ENCODE results near the gene TMEM125.
A peak's percentile ranks its signal among the peaks of the same experiment; 100 is the strongest.

TMEM125 gene

DNA sequence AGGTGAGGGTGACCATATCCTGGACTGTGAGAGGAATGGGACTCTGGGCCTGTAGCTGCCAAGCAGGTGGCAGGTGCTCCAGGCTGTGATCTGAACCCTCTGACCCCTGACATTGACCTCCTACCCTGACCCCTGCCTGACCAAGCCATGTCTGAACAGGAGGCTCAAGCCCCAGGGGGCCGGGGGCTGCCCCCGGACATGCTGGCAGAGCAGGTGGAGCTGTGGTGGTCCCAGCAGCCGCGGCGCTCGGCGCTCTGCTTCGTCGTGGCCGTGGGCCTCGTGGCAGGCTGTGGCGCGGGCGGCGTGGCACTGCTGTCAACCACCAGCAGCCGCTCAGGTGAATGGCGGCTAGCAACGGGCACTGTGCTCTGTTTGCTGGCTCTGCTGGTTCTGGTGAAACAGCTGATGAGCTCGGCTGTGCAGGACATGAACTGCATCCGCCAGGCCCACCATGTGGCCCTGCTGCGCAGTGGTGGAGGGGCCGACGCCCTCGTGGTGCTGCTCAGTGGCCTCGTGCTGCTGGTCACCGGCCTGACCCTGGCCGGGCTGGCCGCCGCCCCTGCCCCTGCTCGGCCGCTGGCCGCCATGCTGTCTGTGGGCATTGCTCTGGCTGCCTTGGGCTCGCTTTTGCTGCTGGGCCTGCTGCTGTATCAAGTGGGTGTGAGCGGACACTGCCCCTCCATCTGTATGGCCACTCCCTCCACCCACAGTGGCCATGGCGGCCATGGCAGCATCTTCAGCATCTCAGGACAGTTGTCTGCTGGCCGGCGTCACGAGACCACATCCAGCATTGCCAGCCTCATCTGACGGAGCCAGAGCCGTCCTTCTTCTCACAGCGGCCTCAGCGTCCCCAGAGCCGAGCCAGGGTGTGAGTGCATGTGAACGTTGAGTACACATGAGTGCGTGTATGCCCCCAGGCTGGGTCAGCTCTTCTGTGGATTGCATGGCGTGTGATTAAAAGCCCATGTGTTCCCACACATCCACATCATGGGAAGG, 3.1 kb downstream of the TMEM125 start:
- DNase-seq (ENCODE audit: insufficient read length, low spot score), result no peak
- FAIRE-seq, result no peak

DNA sequence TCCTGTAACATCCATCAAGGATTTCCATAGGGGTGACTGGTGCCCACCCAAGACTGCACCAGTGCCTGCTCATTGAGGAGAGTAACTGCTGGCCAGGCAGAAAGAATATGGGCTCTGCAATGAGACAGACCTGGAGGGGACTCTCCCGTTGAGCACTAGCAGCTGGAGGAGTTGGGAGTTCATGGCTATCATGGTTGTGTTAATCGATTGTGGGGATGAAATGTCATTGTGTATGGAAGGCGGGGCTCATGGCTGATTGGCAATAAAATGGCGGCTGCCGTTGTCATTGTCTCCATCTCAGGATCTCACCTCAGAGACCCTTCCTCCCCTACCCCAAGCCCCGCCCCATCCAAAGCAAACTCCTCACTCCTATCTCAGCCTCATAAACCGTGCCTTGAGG, 3.9 kb downstream of the TMEM125 start:
- DNase-seq (ENCODE audit: insufficient read length, low spot score), result no peak
- FAIRE-seq, result no peak

DNA sequence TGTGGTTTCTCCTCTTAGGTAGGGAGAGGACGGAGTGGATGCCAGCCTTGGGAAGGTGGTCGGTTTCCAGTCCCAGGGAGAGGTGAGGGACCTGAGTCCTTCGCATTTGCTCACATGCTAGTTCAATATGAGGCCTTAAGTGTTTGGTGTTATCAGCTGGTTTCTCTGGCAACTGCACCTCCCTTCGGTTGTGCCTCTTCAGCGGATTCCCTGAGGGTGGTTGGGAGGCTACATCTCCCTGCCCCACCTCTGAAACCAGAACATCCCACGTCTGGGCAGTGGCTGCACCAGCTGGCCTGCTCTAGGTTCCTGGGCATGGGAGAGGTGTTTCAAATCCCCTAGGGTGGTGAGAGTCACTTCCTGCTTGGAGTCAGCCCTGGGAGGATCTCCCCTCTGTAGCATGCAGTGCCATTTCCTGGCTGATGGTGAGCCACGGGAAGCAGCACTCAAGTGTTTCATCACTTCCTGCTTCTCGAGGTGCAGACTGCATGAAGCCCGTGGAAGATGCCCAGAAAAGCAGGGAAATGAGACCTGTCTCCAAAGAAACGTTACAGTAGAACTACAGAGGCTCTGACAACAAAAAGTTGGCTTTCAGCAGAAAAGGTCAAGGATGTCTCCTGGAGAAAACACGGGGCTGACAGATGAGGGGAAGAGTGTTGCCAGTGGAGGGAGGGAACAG, 4.5 kb downstream of the TMEM125 start:
- FAIRE-seq (peak; percentile 53), DNase-seq (ENCODE audit: insufficient read length, low spot score) (peak; percentile 65)

- FAIRE-seq (no peak), DNase-seq (ENCODE audit: insufficient read length, low spot score) (no peak)
These were observed 5.0 kb downstream of the TMEM125 start for GRCh38 chr1:43274804-43275180.

DNA sequence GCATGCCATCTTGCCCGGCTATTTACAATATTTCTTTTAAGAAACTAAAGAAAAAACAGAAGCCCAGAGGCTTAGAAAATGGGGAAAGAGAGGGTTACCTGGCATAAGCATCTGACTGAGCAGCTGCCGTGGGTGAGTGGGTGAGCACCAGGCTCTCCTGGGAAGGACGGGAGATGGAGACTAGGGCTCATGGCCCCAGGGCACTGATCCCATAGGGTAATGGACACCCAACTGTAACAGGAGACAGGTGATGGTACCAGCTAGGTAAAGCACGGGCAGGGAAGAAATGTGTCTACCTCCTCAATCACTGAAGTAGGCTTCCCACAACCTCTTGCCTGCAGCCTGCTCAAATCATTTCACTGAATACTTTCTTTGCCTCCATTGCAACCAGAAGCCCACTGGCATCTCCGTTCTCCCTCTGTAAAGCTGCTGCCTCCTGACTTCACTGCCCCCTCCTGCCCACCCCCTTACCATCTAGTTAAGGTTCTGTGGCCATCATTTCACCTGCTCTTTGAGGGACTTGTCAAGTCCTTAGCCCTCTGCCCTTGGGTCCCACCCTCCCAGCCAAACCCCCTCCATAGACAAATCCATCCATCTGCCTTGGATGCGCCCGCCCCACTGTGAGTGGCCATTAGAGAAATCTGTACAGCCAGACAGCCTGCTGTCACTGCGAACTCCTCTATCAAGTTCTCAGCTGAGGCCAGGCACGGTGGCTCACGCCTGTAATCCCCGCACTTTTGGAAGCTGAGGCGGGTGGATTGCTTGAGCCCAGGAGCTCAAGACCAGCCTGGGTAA, 6.2 kb downstream of the TMEM125 start:
- no peak for DNase-seq (ENCODE audit: insufficient read length, low spot score)
- FAIRE-seq, result no peak

GRCh38 chr1:43276673-43277072, 6.9 kb downstream of the TMEM125 start:
- no peak for DNase-seq (ENCODE audit: insufficient read length, low spot score)
- FAIRE-seq, result no peak

- FAIRE-seq (no peak), DNase-seq (ENCODE audit: insufficient read length, low spot score) (no peak)
These were observed 7.5 kb downstream of the TMEM125 start for GRCh38 chr1:43277116-43277876.

GRCh38 chr1:43279161-43279560, 9.4 kb downstream of the TMEM125 start:
- FAIRE-seq, result no peak

DNA sequence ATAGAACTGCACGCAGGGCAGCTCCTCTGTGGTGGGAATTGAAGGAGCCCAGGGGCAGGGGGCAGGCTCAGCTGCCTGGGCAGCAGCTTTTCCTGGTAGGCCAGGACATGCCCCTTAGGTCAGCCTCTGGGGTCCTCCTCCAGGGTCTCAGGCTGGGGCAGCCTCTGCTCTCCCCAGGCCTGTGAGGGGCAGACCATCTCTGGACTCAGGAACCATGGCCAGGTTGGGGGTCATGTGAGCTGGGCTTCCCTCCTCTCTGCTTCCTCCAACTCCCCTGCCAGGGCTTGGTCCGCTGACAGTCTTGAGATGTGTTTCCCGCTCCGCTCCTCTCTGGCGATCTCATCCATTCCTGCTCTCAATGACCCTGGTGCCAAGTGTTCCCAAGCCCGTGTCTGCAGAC, 9.9 kb downstream of the TMEM125 start:
- FAIRE-seq, result no peak
- DNase-seq (ENCODE audit: insufficient read length, low spot score), result no peak

More at GRCh38 chr1:43279161-43279560, 9.4 kb downstream of the TMEM125 start:
- no peak for DNase-seq (ENCODE audit: insufficient read length, low spot score)

GRCh38 chr1:43280692-43281091, 10.9 kb downstream of the TMEM125 start:
- no peak for FAIRE-seq
- DNase-seq (ENCODE audit: insufficient read length, low spot score), result no peak

GRCh38 chr1:43282220-43283195, 12.7 kb downstream of the TMEM125 start:
- FAIRE-seq (no peak), DNase-seq (ENCODE audit: insufficient read length, low spot score) (no peak)

DNA sequence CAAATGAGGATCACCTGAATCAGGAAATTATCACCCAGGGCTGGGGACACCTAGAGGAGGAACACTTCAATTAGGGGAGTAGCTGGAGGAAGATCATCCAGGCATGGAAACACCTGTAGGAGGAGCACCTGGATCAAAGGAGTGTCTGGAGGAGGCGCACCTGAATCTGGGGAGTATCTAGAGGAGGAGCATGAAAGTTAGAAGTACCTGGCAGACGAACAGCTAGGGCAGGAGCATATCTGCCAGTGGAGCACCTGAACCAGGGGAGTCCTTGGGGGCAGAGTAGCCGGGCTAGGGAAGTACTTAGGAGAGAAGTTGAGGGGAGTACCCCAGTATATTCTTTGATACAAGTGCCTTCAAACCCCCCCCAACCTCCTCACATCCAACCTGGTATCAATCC, 14.3 kb downstream of the TMEM125 start:
- no peak for DNase-seq (ENCODE audit: insufficient read length, low spot score)
- FAIRE-seq, result no peak

DNA sequence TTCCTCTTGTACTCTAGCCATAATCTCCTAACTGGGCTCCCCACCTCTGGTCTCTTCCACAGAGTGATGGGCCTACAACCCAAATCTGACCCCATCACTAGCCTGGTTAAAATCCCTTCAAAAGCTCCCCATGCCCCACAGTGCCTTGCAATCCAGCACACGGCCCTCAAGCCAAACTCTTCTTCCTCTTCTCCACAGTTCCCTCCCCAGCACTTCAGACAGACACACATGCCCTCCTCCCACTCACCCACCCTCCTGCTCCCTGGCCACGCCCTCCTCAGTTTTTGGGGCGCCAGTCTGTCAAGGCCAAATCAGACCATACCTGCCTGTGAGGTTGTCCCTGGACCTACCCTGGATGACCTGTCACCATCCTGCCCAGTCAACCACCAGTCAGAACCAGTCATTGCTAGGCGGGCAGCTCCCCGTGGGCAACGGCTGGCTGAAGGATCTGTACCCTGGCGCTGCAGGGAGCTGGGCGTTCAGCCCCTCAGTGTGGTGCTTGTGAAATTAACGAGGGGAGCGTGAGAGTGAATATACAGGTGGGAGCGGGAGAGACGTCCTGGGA, 14.8 kb downstream of the TMEM125 start:
- no peak for FAIRE-seq
- DNase-seq (ENCODE audit: insufficient read length, low spot score), result no peak

DNA sequence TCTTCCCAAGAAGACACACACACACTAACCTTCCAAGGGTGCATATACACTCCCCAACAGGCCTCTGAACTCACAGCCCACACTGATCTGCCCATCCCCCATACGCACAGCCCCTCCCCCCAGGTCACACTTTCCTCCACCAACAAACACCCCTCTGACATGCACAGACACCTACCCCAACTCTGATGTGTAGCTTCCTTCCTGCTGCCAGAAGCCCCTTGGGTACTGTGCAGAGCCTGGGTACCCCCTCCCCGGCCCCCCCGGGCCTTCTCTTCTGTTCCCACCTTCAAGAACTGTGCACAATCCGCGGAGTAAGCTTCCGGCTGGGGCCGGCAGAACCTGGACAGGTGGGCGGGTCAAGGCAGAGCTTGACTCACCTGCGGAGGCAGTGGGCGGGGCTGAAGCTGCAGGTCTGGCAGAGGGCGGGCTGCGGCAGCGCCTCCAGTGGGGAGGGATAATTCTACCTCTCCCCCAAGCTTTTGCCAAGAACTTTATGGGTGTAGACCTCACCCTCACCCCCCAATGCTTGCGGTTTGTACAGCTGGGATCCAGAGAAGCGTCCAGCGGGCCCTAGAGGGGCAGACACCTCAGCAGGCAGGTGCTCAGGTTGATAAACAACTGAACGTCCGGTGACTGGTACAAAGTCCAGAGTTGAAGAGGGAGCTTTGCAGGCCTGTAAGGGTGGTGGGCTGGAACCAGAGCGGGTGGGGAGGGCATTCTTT, 15.6 kb downstream of the TMEM125 start, which contains the start of gene C1orf210:
Gene C1orf210, minus strand, starts transcription at position 313 of the 722 bp plus-strand sequence. CDS start 2,311 bp downstream, outside the sequence.
- FAIRE-seq (no peak), DNase-seq (ENCODE audit: insufficient read length, low spot score) (no peak)

DNA sequence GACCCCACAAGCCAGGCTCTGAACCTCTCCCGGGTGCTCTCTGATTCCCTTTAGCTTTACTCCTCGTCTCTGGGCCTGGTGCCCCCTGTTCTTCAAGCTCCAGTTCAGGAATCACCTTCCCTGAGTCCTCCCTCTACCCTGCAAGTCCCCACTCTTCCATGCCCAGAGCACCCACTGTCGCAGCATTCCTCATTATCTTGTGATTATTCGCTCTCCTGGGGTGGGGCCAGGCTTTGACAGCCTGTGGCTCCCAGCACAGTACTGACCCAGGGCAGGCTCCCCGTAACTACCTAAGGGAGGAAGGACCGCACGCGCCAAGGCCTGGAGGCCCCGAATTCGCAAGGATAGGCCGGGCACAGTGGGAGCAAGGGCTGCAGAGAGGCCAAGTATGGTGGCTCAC, 16.3 kb downstream of the TMEM125 start:
- FAIRE-seq, result no peak
- DNase-seq (ENCODE audit: insufficient read length, low spot score), result no peak

DNA sequence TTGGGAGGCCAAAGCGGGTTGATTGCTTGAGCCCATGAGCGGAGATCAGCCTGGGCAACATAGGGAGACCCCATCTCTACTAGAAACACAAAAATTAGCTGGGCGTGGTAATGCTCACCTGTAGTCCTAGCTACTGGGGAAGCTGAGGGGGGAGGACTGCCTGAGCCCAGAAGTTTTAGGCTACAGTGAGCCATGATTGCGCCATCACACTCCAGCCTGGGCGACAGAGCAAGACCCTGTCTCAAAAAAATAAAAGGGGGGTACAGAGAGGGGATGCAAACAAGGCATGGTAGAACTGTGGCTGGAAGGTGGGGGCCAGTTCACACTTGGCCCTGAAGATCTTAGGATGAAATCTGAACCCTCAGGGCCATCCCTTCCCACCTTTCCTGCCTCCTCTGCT, 16.8 kb downstream of the TMEM125 start:
- no peak for FAIRE-seq

GRCh38 chr1:43288058-43288784, 18.4 kb downstream of the TMEM125 start:
- DNase-seq (ENCODE audit: insufficient read length, low spot score) (no peak), FAIRE-seq (no peak)

More for the DNA sequence above, 16.8 kb downstream of the TMEM125 start:
- DNase-seq (ENCODE audit: insufficient read length, low spot score), result no peak
